D721Med (cell line): ENCODE results near the gene KRTDAP.
A peak's percentile ranks its signal among the peaks of the same experiment; 100 is the strongest.

ENCODE experiments used
- DNase-seq: peaks from one replicate; pipeline ENCODE4 v3.0.0; 2011; ENCODE audit warnings: low spot score; ENCODE audit not compliant: insufficient read length
- FAIRE-seq: peaks from 2 replicates; lab custom pipeline; 2011; peaks lifted over from hg19 to GRCh38; lab: Jason Lieb, UNC
- CTCF ChIP-seq: IDR thresholded peaks from 2 replicates; pipeline ENCODE4 v1.5.1; 2012; ENCODE audit warnings: mild to moderate bottlenecking, control low read depth; ENCODE audit not compliant: insufficient read depth; ENCODE audit errors: missing control alignments

Gene KRTDAP

GRCh38 chr19:35495107-35496064 lies 5.1 kb upstream of the KRTDAP start:
- DNase-seq, result peak; percentile 87
- FAIRE-seq, result no peak
- peak; percentile 85 for TF ChIP-seq CTCF

- TF ChIP-seq CTCF, result no peak
- DNase-seq (no peak), FAIRE-seq (no peak)
Measured at GRCh38 chr19:35493971-35494370, 3.7 kb upstream of the KRTDAP start.

DNA sequence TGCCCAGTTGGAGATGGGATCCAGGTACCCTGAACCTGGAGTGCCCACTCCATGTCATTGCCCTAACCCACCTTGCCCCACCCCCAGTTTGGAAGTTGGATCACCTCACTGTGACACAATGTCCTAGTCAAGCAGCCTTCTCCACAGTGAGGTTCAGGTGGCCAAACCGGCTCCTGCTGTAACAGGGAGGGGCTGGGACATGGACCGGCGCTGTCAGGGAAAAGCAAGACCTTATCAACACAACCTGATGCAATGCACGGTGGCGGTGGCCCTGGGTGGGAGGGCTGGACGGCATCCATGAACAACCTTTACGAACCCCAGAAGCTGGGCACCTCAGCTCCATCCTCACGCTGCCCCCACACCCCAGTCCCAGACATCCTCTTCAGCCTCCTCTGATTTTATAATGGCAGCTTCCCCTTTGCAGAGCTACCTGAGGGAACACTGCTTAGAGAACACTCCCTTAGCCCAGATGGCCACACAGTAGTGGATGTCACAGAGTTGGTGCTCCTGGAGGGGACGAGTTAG lies 1.6 kb upstream of the KRTDAP start:
- no peak for FAIRE-seq
- no peak for TF ChIP-seq CTCF
- no peak for DNase-seq

DNA sequence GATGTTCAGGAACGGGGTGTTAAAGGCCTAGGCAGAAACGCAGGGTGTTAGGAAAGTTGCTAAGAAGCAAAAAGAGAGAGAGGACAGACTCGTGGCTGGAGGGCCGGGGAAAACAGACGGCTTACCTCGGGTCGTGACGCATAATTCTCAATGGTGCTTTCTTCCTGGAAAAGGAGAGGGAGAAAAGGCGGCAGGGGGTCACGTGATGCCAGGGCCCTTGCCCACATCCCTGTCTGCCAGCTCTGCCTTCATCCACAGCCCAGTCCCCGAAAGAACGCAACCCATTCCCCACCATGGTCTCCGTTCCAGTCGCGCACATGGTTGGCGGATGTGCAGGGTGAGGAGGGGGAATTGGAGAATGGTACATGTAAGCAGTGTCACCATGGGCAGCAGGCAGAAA lies 1.6 kb downstream of the KRTDAP start:
- TF ChIP-seq CTCF, result no peak
- no peak for FAIRE-seq

GRCh38 chr19:35487656-35488182 lies 2.5 kb downstream of the KRTDAP start:
- no peak for FAIRE-seq
- no peak for TF ChIP-seq CTCF
- DNase-seq, result no peak

More for the DNA sequence above, 1.6 kb downstream of the KRTDAP start:
- DNase-seq, result no peak

DNA sequence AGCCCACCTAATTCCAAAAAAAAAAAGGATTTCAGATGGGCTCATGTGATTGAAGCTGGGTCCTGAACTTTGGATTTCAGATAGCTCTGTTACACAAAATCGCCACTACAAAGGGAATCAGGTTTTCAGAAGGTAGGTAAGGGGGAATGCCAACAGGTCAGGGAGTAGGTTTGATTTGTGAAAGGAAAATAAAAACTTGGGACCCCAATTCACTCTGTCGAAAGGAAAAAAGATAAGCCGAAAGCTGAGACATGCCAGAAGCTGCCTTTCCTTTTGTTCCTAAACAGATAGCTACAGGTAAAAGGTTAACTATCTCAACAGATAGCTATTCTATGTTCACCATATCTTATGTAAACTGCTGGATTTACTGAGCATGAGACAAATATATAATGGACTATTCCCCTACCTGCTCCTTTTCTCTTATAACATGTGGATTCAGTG lies 4.0 kb downstream of the KRTDAP start:
- DNase-seq, result no peak
- TF ChIP-seq CTCF, result no peak
- FAIRE-seq, result no peak
